Choroid plexus epithelial cell (primary cell): ENCODE measurements around the gene TRPM5.

Source experiments
- DNase-seq: peaks from one replicate; pipeline ENCODE4 v3.0.0-alpha.2; 2010; ENCODE audit warnings: low read depth
- H3K4me3 ChIP-seq: 2 replicates; pipeline ENCODE4 v1.5.1; 2011; ENCODE audit warnings: low read depth, mild to moderate bottlenecking, control low read depth, low read length, moderate library complexity
- CTCF ChIP-seq: conservative IDR thresholded peaks from 2 replicates; pipeline ENCODE4 v1.5.1; 2011; ENCODE audit warnings: low read depth, mild to moderate bottlenecking, control low read depth, inconsistent platforms, low read length, moderate library complexity

Gene TRPM5

GRCh38 chr11:2460540-2461252, 16.4 kb upstream of the TRPM5 start:
- no peak for DNase-seq
- no peak overlapping the region for H3K4me3 ChIP-seq
- TF ChIP-seq CTCF, result no peak

GRCh38 chr11:2459796-2460531, 15.7 kb upstream of the TRPM5 start:
- no peak for TF ChIP-seq CTCF
- DNase-seq, result no peak
- H3K4me3 ChIP-seq, result no peak overlapping the region

- no peak for DNase-seq
- TF ChIP-seq CTCF, result no peak
Observed at GRCh38 chr11:2459016-2459725, 14.9 kb upstream of the TRPM5 start.

GRCh38 chr11:2458321-2458720, 14.0 kb upstream of the TRPM5 start:
- no peak overlapping the region for H3K4me3 ChIP-seq
- TF ChIP-seq CTCF, result no peak

More at GRCh38 chr11:2459016-2459725, 14.9 kb upstream of the TRPM5 start:
- H3K4me3 ChIP-seq, result no peak overlapping the region

GRCh38 chr11:2453436-2453835, 9.1 kb upstream of the TRPM5 start:
- DNase-seq, result no peak
- no peak for TF ChIP-seq CTCF
- no peak overlapping the region for H3K4me3 ChIP-seq

More at GRCh38 chr11:2458321-2458720, 14.0 kb upstream of the TRPM5 start:
- DNase-seq, result no peak

GRCh38 chr11:2452321-2453012, 8.2 kb upstream of the TRPM5 start:
- no peak for TF ChIP-seq CTCF
- no peak for DNase-seq
- H3K4me3 ChIP-seq, result no peak overlapping the region
